HG03196 (cell line): ENCODE data around the gene NBDY.

Experiments used
- ATAC-seq: cut with Tn5 transposase; IDR thresholded peaks from one replicate; pipeline ENCODE4 v1.9.1; 2021; ENCODE audit not compliant: unreplicated experiment

NBDY gene

DNA sequence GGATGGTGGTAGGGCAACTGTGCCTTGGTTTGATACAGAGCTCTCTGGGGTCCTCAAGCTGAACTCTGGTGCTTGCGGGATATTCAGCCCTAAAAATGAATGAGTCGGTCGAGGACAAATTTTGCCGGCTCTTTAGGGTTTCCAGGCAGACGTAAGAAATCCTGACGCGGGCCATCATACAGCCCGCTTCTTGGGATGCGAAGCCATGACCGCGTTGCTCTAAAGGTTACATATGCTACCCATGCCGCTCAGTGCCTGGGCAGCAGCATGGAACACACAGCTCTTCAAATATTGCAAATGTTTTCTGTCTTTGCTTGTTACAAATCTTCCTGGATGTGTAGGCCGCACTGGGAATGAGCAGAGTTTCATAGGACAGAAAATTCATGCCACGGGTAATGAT, 55.6 kb downstream of the NBDY start:
- ATAC-seq, result no peak

DNA sequence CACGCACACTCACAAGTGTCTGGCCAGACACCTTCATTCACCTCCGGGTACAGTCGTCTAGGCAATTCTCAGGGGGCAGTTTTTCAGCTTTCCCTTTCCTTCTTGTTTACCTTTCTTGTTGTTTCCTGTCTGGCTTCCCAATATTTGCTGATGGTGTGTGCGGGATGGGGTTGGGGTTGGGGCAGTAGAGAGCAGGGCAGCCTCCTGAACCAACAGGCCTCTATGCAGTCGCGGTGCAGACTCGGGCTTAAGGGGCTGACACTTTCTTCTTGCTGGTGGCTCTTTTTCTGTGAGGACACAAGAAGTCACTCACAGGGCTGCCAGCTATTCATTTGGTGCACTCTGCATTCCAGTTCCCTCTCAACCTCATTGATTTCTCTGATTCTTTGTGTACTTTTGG, 56.4 kb downstream of the NBDY start:
- no peak for ATAC-seq

DNA sequence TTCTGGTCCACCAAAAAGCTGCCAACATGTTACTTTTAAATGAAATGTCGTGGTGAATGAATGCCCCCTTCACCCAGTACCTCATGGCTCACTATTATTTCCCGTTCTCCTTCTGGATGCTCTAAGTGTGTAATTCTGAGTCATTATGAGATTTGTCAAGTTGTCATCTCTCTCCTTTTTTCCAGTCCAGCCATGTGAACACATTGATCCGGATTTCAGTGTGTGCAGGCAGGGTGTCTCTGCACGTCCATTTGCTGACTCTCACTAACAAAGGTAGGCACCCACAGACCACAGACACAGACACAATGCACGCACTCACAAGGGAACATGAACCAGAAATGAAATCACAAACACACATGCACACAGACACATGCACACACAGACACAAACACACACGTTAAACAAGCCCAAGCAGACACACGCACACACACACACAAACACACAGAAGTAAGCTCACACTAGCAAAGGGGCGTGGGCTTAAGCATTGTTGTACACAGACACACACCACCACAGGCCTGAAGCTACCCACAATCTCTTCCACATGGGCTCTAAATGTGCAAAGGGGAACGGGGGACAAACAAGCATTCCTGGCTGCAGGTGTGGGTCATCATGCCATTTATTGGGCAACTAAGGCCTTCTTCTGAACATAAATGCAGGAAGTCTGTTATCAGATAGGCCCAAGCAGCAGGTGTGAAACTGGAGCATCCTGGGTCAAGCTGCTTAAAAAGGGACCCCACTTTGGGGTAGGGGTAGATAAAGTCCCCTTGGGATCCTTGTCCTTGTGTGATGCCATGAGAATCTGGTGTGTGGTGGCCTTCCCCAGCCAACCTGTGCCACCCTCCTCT, 58.1 kb downstream of the NBDY start:
- ATAC-seq, result no peak

DNA sequence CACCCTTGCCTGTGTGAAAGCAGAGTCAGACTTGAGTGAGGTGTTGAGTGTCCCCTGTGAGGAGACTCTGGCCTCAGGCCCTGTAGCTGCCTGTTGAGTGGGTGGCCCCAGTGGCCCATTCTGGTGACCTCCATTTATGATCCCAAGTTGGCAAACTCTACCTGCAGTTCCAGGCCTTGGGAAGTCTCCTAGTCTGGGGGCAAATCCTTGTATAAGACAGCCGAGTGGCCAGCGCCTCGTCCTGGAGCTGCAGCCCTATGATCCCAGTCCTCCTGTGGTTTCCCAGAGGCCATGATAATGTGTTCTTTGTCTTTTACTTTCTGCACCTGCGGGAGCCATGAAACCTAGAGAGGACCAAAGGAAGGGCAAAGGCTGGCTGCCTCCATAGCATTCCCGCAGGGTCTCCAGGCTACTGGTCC, 58.7 kb downstream of the NBDY start:
- no peak for ATAC-seq

DNA sequence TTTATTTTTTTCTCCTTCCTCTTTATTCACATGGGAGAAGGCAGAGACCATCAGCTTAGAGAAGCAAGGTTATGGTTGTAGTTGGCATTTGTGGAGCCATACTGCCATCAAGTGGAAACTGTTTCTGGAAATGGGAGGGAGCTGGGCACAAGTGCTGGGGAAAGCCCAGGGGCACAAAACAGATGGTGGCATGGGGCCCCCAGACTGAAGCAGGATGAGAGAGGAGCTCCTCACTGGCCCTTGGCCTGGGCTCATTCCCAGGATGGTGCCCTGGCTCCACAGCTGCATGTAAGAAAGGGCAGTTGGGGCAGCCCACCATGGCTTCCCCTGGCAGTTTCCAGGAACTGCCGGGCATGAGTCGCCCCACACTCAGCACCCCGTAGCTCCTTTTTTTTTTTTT, 59.2 kb downstream of the NBDY start:
- no peak for ATAC-seq

DNA sequence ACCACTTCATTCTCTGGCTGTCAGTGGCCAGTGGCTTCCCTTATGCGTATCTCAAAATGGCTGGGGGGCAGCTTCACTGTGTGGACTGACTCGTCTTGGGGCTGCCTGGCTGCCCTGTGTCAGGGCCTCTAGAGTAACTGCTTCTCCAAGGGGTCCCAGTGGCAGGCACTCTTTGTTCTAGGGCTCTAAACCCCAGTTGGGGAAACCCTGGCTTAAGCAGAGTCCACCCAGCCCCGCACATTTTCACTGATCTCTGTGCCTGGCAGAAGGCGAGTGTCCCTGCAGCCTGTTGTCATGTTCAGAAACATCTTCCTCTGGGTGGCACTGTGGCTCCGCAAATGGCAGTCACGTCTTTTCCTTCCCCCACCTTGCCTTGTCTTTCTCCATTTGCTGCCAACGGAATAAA, 59.7 kb downstream of the NBDY start:
- no peak for ATAC-seq

DNA sequence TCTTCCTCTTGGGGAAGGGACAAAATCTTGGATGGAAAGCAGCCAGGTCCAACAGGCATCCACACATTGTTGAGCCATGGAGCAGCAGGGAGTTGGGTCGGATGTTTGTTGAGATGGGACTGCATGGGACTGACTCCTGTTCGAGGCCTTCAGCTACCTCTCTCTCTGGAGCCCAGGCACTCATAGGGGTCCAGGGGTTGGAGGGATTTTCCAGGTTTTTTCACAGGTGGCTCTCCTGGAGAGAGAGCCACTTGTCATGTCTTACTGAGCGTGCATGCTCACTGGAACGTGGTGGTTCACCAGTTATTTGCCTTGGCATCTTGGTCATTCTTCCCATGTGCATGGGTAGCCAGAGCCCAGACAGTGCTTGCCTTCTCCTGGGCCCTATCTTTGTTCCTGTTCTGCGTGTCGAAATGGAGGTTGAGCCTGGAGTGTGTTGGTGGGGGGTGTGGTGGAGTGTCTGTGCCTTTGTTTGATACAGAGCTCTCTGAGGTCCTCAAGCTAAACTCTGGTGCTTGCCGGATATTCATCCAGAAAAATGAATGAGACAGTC, 60.6 kb downstream of the NBDY start:
- no peak for ATAC-seq

DNA sequence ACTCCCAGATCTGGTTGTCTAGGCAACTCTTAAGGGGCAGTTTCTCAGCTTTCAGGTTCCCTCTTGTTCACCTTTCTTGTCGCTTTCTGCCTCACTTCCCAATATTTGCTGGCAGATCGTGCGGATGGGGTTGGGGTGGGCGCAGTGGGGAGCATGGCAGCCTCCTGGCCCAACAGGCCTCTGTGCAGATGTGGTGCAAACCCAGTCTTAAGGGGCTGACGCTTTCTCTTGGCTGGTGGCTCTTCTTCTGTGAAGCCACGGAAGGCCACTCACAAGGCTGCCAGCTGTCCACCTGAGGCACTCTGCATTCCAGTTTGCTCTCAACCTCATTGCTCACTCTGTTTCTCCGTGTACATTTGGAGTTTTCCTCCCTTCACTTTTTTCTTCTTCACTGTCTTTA, 61.7 kb downstream of the NBDY start:
- ATAC-seq, result no peak

DNA sequence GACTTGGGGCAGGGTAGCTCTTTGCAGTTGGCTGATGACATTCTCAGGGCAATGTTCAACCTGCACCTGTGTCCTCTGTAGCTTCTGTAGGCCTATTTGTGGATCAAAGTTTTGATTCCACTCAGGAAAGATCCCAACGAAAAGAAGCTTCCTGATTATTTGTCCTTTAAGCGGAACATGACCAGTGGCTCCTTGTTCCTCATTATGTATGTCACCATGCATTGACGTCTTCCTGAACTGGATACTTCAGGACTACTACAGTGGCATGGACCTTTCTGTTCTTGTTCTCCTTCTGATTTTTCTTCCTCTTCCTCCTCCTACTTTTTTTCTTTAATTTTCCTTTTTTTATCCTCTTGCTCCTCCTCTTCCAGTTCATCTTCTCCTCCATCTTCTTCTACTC, 62.4 kb downstream of the NBDY start:
- no peak for ATAC-seq

DNA sequence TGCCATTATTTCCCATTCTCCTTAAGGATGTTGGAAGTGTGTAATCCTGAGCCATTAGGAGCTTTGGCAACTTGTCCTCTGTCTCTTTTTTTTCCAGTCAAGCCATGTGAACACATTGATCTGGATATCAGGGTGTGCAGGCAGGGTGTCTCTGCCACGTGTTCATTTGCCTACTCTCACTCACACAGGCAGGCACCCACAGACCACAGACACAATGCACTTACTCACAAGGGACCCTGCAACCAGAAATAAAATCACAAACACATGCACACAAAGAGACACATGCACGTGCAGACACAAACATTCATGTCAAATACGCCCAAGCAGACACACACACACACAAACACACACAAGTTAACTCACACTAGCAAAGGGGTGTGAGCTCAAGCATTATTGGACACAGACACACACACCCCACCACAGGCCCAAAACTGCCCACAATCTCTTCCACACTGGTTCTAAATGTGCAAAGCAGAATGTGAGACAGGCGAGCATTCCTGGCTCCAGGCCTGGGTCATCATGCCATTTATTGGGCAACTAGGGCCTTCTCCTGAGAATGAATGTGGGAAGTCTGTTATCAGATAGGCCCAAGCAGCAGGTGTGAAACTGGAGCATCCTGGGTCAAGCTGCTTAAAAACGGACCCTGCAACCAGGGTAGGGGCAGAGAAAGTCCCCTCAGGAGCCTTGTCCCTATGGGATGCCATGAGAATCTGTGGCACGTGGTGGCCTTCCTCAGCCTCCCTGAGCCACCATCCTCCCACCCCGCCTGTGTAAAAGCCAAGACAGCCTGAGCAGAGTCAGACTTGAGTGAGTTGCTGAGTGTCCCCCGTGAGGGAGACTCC, 63.4 kb downstream of the NBDY start:
- ATAC-seq, result no peak

DNA sequence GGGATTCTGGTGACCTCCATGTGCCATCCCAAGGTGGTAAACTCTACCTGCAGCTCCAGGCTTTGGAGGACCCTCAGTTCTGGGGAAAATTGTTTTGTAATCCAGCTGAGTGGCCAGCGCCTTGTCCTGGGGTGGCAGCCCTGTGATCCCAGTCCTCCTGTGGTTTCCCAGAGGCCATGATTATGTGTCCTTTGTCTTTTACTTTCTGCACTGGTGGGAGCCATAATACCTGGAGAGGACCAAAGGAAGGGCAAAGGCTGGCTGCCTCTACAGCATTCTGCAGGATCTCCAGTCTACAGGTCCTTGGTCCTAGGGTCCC, 64.0 kb downstream of the NBDY start:
- ATAC-seq, result no peak

DNA sequence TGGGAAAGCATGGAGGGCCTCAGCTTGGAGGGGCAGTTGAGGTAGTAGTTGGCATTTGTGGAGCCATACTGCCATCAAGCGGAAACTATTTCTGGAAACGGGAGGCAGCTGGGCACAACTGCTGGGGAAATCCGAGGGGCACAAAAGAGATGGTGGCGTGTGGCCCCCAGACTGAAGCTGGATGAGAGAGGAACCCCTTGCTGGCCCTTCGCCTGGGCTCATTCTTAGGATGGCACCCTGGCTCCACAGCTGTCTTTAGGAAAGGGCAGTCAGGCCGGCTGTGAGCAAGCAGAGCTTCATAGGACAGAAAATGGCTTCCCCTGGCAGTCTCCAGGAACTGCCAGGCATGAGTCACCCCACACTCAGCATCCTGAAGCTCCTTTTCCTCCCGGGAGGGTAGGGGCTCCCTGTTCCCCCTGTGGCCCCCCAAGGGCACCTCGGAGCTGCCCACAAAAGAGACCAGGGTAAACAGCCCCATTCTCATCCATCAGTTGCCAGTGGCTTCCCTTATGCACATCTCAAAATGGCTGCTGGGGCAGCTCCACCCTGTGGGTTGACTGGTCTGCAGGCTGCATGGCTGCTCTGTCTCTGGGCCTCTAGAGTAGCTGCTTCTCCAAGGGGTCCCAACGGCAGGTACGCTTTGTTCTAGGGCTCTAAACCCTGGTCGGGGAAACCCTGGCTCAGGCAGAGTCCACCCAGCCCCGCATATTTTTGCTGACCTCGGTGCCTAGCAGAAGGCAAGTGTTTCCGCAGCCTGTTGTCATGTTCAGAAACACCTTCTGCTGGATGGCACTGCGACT, 64.7 kb downstream of the NBDY start:
- no peak for ATAC-seq

DNA sequence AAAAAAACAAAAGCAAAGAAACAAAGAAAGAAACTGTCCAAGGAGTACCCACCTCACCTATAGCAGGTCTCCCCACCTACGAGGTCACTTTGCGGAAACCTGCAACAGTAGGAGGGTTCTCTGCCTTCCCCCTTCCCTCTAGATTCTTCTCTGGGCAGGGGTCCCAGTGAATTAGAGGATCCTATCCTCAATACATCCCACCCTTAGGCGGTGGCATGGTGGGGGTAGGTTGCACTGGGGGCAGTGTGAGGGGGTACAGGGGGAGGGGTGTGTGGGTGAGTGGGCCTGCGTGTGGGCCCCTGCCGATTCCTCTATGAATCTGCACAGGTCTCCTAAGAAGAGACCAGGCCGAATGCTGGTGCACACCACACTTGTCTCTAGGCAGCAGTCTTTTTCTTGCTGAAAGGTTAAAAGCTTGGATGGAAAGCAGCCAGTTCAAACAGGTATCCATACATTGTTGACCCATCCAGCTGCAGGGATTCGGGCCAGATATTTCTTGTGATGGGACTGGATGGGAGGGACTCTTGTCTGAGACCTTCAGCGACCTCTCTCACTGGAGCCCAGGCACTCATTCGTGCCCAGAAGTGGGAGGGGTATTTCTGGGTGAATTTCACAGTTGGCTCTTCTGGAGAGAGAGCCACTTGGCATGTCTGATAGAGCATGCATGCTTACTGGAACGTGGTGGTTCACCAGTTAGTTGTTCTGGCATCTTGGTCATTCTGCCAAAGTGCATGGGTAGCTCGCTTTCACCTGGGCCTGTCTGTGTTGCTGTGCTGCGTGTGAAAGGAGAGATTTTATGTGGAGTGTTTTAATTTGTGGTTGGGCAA, 65.6 kb downstream of the NBDY start:
- ATAC-seq, result no peak

DNA sequence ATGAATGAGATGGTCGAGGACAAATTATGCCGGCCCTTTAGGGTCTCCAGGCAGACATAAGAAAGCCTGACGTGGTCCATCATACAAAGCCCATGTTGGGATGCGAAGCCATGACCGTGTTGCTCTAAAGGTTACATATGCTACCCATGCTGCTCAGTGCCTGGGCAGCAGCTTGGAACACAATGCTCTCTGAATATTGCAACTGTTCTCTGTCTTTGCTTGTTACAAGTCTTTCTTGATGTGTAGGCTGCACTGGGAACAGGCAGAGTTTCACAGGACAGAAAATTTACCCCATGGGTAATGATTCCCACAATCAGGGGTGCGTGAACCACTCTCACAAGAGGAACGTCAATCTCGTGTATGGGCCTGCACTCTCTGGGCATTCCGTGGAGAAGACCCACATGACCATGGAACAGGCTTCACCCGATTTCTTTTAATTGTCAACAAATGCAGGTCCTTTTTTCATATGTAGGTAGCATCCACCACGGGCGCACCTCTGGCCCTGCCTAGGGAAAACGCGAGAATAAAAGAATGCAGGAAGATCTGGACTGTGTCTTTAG, 66.3 kb downstream of the NBDY start:
- no peak for ATAC-seq

DNA sequence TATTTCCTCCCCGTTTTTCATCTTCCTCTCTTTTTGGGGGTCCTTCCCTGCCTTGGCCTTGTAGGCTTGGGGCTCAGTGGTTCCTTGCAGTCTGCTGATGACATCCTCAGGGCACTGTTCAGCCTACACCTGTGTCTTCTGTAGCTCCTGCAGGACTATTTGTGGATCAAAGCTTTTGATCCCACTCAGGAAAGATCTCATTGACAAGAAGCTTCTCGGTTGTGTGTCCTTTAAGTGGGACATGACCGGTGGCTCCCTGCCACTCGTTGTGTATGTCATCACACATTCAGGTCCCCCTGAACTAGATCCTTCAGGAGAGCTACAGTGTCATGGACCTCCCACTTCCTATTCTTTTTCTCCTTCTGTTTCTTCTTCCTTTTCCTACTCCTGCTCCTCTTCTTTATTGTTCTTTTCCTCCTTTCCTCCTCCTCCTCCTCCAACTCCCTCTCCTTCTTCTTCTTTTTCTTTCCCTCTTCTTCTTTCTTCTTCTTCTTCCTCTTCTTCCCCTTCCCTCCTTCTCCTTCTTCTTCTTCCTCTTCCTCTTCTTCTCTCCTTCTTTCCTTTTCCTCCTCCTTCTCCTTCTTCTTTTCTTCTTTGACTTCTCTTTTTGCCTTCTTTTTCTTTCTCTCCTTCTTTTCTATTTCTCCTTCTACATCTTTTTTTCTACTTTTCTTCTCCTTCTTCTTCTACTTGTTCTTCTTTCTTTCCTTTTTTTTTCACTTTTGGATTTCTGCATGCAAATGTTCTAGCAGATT, 67.8 kb downstream of the NBDY start:
- no peak for ATAC-seq

DNA sequence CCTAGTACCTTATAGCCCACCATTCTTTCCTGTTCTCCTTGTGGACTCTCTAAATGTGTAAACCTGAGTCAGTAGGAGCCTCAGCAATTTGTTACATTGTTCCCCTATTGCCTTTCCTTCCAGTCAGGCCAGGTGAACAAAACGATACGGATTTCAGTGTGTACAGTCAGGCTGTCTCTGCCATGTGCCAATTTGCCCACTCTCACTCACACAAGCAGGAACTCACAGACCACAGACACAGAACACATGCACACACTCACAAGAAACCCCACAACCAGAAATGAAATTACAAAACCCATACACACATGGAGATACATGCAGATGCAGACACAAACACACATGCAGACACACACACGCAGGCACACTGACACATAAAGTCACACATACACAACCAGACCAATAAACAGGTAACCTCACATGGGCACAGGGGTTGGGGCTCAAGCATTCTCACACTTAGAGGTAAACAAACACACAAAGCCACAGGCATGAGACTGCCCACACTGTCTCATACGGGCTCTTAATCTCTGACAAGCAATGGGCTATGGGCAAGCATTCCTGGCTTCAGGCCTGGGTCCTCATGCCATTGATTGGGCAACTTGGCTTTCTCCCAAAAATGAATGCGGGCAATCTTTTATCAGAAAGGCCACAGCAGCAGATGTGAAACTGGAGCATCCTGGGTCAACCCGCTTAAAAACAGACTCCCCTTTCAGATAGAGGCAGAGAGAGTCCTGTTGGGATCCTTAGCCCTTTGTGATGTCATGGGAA, 68.7 kb downstream of the NBDY start:
- ATAC-seq, result no peak

DNA sequence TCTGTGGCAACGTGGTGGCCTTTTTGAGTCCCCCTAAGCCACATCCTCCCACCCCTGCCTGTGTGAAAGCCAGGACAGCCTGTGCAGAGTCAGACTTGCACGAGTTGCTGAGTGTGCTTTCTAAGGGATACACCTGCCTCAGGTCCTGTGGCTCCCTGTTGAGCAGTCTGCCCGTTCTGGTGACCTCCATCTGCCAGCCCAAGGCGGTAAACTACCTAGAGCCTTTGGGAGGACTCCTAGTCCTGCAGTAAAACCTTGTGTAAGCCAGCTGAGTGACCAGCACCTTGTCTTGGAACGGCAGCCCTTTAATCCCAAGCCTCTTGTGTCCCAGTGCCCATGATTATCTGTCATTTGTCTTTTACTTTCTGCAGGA, 69.3 kb downstream of the NBDY start:
- no peak for ATAC-seq

DNA sequence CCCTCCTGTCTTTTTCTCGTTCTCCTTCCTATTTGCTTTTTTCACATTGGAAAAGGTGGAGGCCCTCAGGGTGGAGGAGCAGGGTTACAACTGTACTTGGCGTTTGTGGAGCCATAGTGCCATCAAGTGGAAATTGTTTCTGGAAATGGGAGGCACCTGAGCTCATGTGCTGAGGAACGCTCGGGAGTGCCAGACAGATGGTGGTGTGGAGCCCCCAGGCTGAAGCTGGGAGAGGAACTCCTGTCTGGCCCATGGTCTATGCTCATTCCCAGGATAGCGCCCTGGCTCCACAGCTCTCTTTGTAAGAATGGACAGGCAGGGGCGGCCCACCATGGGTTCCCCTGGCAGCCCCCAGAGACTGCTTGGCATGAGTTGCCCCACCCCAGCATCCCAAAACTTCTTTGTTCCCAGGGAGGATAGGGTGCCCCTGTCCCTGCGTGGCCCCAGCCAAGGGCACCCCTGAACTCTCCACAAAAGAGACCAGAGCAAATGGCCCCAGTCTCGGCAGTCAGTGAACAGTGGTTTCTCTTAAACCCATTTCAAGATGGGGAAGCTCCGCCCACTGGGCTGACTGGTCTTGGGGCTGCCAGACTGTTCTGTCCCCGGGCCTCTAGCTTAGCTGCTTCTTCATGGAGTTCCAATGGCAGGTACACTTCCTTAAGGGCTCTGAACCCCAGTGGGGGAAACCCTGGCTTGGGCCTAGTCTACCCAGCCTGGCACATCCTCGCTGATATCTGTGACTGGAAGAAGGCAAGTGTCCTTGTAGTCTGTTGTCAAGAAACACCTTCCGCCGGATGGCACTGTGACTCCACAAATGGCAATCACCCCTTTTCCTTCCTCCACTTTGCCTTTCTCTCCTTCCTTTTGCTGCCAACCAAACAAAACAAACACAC, 70.1 kb downstream of the NBDY start:
- ATAC-seq, result no peak
